GM11168 (cell line): Measurements from ENCODE around the gene CLCF1.

Source experiments
- in situ Hi-C: fragments of 300-500 bp; cut with MboI; formaldehyde crosslinking; loops from one replicate; pipeline ENCODE4 v1.12.0; 2022; ENCODE audit warnings: low sequenced_read_pairs; ENCODE audit not compliant: unreplicated experiment

The CLCF1 gene

GRCh38 chr11:67364783-67365722, 8.3 kb downstream of the CLCF1 start:
- in situ Hi-C loops: no loop called here

DNA sequence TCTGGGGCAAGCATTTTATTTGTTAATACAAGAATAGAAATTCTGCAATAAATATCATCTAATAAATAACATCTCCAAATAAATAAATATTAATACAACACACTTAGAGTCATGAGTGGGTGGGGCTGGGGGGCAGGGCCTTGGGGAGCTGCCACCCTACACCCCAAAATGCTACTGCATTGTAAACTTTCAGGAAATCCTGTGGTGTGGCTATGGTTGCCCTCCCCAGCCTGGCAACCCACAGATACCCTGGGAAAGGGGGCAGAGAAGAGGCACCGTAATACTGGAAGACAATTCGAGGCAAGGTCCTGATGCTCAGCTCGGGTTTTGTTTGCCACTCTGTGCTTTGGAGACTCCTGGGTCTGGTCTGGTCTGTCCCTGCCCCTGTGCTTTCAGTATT, 9.2 kb downstream of the CLCF1 start:
- in situ Hi-C loops: no loop called here

- in situ Hi-C loops: no loop called here
These were observed 15.3 kb downstream of the CLCF1 start for GRCh38 chr11:67357831-67358670.

DNA sequence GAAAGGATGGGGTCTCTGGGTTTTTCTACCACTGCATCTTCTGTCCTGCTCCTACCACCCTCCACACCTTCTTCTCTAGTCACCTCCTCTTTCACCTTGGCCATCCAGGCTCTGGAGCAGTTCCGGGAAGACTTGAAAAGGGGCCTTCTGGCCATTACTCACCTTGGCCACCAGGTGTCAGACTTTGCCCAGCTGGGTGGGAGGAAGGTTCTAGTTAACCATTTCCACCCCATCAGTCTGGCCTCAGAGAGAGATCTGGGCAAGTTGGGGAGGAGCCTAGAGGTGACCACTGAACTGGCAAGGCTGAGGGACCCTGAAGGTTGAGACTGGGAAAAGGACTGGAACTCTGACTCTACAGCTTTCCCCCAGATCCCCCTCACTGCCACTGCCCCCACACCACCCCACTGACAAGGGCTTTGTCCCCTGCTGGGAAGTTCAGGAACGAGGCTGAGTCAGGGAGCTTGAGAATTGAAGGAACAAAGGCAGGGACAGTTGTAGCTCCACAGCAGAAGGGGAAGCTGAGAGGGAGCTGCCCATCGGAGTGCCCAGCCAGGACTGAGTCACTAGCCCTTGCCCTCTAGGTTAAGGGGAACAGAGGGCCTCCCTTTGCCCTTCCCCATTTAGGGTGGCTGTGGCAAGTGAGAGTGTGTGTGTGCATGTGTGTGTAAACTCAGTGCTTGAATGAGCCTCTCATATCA, 16.4 kb downstream of the CLCF1 start:
- in situ Hi-C loops: no loop called here

DNA sequence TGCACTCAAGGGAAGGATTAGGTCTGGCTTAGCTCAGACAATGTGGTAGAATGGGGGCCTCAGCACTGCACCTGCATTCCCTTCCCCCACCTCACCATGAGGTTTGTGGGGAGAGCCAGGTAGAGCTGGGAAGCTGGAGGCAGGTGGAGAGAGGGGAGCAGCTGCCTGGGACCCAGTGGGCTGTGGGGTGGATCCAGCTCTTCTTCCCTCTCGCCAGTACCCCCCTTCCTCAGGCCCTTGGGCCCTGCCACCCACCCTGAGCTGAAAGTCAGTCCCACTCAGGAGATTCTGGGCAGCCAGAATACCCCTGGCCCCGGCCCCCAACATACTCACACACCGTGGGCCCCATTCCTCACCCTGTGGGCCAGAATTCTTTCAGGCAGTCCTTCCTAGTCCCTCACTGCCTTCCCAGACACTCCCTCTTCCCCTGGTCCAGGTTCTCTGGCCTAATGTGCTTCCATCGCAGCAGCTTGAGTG, 17.0 kb downstream of the CLCF1 start:
- in situ Hi-C loops: no loop called here

GRCh38 chr11:67355794-67356386, 17.5 kb downstream of the CLCF1 start:
- in situ Hi-C loops: no loop called here

DNA sequence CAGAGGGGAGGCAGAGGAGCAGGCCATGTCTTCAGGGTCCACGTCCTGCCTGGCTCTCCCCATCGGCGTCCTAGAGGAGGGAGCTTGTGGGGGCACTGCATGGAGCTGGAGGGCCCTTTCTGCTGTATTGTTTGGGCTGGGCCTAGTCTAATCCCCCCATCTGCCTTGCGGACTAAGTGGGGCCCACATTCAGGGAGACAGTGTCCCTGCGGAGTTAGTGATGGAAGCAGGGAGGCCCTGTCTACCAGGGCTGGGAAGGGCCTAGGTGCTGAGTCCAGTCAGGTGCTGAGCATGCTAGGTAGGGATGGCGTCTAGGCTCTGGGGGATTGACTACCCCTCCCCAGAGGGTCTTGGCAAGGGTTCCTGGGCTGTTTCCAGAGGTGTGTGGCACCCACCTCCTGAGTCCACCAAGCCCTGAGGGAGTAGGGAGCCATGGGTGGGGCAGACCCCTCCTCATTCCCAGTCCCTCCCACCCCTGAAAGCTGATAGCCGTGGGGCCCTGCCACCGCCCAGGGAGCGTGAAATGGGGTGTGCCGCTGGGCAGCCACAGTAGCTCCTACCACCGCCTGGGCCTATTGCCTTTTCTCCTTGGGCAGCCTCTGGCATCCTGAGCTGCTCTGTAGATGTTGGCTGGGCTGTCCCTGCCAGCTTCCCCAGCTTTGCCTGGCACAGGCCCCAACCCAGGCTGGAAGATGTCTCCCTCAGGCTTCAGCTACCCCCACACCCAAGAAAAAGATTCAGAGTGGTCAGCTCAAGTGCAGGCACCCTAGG, 18.2 kb downstream of the CLCF1 start:
- in situ Hi-C loops: no loop called here

DNA sequence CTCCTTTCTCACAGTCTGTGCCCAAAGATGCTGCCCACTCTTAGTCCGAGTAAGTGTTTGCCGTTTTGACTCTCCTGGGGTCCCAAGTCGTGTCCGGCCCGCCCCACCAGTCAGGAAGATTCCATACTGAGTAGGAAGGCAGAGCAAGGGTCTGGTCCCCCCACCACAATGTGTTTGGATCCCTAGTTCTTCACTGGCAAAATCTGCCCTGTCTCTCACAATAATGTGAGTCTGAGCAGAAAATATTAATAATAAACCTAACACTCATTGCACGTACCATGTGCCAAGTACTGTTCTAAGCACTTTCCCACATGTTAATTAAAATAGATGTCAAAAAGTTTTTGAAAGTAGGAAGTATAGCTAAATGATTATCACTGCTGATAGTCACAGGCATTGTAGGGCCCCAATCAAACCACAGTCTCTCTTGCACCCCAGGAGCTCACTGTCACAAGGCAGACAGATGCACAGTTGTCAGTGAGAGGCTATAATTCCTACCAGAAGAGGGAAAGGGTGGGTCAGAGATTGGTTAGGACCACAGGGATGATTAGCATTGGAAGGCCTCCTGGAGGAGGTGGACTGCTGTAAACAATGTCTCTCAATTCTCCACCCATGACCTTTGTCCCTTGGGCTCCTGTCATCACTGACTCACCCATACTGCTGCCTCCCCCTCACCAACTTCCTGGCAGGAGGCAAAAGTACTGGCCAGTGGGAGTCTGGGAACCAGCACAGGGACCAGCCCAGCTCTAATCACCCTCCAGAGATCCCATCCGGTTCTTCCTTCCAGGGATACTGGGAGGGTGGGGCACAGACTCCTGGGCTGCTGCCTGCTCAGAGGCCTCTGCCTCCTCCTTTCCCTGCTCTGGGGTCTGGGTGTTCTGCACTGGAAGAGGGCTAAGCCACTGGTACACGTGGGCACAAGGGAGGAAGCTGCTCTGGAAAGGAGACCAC, 19.0 kb downstream of the CLCF1 start:
- in situ Hi-C loops: loop anchor here (5.0 kb wide), 1 partner anchor 33 kb away; no protein-coding TSS in a partner anchor

- in situ Hi-C loops: loop anchor here (5.0 kb wide), 1 partner anchor 34 kb away; no protein-coding TSS in a partner anchor
These were observed 19.9 kb downstream of the CLCF1 start, which contains the start of gene POLD4 for GRCh38 chr11:67353317-67354074. POLD4 (minus strand) TSS chr11:67353546; CDS start chr11:67353399, 147 bp downstream.

DNA sequence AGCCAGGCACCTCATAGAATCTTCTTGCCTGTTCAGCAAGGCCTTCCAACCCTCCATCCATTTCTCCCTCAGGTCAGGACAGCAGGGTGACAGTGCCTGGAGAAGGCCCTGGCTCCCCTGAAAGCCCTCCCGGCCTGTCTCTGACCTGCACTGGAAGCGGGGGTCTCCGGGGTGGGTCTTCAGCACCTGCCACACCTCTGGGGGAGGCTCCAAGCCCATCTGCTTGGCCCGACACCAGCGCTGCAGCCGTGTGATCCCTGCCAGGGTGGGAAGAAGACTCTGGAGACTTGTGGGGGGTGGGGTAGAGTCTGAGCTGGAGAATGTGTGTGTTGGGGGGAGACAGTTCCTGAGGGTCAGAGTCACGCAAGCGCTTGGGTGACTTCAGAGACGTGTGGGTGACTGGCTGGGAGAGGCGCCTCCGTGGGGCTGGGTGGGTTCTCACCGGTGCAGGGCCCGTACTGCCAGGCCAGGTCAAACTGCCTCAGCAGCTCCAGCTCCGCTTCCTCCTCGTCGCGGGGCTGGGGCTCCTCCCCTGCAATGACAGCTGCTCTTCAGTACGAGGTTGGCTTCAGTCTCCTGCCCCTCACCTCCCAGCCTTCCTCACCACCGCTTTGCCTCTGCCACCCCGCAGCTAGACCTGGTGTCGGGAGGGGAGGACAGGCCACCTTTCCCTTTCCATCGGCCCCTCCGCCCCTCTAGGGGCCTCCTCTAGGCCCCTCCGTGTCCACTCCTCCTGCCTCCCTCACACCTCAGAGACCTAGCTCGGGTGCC, 20.7 kb downstream of the CLCF1 start:
- in situ Hi-C loops: loop anchor here (5.0 kb wide), 1 partner anchor 35 kb away; no protein-coding TSS in a partner anchor

GRCh38 chr11:67351275-67352005, 22.0 kb downstream of the CLCF1 start:
- in situ Hi-C loops: loop anchor here (5.0 kb wide), 1 partner anchor 36 kb away; no protein-coding TSS in a partner anchor

DNA sequence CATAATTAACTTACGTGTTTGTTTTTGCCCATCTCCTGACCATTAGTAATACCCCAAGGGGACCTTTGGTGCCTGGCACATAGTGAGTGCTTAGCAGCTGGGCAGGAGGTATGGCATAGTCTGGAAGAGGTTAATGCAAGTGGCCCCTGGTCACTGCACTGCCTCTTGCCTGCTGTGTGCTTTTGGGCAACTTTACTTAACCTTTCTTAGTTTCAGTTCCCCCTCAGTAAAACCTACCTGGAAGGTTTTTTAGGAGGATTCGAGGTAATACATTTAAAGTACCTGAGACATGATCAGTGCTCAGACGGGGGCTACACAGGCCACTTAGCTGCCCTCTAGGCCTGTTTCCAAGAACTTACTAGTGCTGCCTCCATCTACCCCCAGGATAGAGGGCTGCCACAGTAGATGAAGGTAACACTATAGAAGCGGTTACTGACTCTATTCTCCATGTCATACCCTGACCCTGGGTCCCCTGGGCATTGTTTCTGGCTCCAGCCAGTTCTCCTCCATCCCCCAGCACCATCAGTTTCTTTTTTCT, 23.4 kb downstream of the CLCF1 start:
- in situ Hi-C loops: loop anchor here (5.0 kb wide), 1 partner anchor 37 kb away; no protein-coding TSS in a partner anchor

- in situ Hi-C loops: no loop called here
These were observed 23.9 kb downstream of the CLCF1 start for GRCh38 chr11:67349457-67349856.

DNA sequence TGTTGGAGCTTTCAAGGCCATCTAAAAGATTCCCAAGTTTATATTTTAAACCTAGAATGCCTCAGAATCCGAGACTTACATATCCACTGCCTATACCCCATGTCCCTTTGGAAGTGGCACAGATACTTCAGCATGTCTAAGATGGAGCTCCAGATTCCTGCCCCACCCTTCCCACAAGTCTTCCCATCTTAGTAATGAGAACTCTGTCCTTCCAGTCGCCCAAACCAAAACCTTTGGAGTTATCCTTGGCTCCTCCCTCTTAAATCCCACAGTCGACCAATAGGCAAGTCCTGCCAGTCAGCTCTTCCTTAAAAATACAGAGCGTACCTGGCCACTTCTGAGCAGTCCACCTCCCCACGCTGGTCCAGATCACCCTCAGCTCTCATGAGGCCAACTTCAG, 24.4 kb downstream of the CLCF1 start:
- in situ Hi-C loops: no loop called here

- in situ Hi-C loops: no loop called here
These were observed 25.2 kb downstream of the CLCF1 start for GRCh38 chr11:67347964-67348749.
